OCI-LY7 (cell line): ENCODE results near the gene CNIH1.

Experiments used
- EZH2phosphoT487 ChIP-seq: fragments of 200-600 bp; sonication (generic); IDR thresholded peaks from 2 replicates; pipeline ENCODE4 v1.6.1; 2018; ENCODE audit warnings: low read depth, borderline replicate concordance, mild to moderate bottlenecking, mixed run types, antibody characterized with exemption, low read length, moderate library complexity, mixed read lengths
- TF ChIP-seq, protein P1 (sequence below): fragments of 200-600 bp; sonication (generic); conservative IDR thresholded peaks from 2 replicates; pipeline ENCODE4 v1.5.1; 2014; ENCODE audit warnings: mild to moderate bottlenecking, antibody characterized with exemption, low read length, moderate library complexity, mixed read lengths

DNA sequence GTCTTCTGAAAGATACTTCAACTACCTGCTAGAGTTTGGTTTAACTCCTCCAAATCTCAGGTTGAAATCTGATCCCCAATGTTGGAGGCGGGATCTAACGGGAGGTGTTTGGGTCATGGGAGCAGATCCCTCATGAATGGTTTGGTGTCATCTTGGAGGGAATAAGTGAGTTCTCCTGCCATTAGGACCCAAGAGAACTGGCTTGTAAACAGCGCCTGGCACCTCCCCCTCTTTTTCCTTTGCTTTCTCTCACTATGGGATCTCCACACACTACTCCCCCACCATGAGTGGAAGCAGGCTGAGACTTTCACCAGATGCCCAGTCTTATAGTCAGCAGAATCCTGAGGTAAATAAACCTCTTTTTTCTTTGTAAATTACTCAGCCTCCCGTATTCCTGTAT, 2.5 kb downstream of the CNIH1 start:
- TF ChIP-seq, protein P1, sequence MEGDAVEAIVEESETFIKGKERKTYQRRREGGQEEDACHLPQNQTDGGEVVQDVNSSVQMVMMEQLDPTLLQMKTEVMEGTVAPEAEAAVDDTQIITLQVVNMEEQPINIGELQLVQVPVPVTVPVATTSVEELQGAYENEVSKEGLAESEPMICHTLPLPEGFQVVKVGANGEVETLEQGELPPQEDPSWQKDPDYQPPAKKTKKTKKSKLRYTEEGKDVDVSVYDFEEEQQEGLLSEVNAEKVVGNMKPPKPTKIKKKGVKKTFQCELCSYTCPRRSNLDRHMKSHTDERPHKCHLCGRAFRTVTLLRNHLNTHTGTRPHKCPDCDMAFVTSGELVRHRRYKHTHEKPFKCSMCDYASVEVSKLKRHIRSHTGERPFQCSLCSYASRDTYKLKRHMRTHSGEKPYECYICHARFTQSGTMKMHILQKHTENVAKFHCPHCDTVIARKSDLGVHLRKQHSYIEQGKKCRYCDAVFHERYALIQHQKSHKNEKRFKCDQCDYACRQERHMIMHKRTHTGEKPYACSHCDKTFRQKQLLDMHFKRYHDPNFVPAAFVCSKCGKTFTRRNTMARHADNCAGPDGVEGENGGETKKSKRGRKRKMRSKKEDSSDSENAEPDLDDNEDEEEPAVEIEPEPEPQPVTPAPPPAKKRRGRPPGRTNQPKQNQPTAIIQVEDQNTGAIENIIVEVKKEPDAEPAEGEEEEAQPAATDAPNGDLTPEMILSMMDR = no peak
- TF ChIP-seq EZH2phosphoT487 = no peak
